IMR-90 (cell line): ENCODE results near the gene RSRC1.

Experiments
- CEBPB ChIP-seq: IDR thresholded peaks from 2 replicates; pipeline ENCODE4 v1.6.1; 2012; ENCODE audit warnings: low read depth, low read length, improper control_type of control experiment
- MXI1 ChIP-seq: IDR thresholded peaks from 2 replicates; pipeline ENCODE4 v1.6.1; 2012; ENCODE audit warnings: low read depth, mild to moderate bottlenecking, low read length, moderate library complexity, borderline replicate concordance
- POLR2A ChIP-seq: IDR thresholded peaks from 2 replicates; pipeline ENCODE4 v1.6.1; 2012; ENCODE audit warnings: mild to moderate bottlenecking, low read depth, low read length
- RCOR1 ChIP-seq: IDR thresholded peaks from 2 replicates; pipeline ENCODE4 v1.6.1; 2012; ENCODE audit warnings: mild to moderate bottlenecking, low read length, improper control_type of control experiment; ENCODE audit not compliant: insufficient replicate concordance
- RFX5 ChIP-seq: IDR thresholded peaks from 2 replicates; pipeline ENCODE4 v1.8.0; 2012; ENCODE audit warnings: low read depth, mild to moderate bottlenecking, low read length, moderate library complexity
- SMC3 ChIP-seq: fragments of 150-350 bp; IDR thresholded peaks from 2 replicates; pipeline ENCODE4 v1.6.1; 2016; ENCODE audit warnings: low read depth, mild to moderate bottlenecking, antibody characterized with exemption, low read length, moderate library complexity
- USF2 ChIP-seq: fragments of 150-350 bp; IDR thresholded peaks from 2 replicates; pipeline ENCODE4 v1.6.1; 2017; ENCODE audit warnings: mild to moderate bottlenecking, antibody characterized with exemption, low read length, low read depth
- TF ChIP-seq, protein P1 (sequence below): conservative IDR thresholded peaks from 2 replicates; pipeline ENCODE4 v1.5.1; 2012; ENCODE audit warnings: mild to moderate bottlenecking, low read depth, low read length, improper control_type of control experiment

DNA sequence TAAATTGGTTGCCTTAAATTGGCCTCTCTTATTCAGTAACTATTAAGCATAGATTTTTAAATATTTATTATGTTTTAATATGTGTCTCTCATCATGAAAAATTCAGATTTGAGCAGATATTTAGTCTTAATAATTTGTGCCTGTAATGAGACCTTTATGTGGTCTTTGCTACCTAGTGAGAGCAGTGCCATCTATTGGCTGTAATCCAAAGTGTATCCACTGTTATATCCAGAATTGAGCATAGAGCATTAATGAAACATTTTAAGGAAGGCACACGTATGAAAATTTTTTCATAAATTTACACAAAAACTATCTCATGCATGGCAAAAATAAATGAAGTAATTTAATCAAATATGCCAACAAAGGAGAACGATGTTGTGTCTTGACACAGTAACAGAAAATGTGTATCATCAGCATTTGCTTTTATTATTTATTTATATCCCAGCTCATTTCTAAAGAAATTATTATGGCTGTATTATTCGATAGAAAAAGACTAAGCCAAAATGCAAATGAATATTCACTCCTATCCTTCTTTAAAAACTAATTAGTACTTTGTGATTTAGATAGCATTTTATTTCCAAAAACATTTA, 203.5 kb downstream of the RSRC1 start:
- TF ChIP-seq, protein P1, sequence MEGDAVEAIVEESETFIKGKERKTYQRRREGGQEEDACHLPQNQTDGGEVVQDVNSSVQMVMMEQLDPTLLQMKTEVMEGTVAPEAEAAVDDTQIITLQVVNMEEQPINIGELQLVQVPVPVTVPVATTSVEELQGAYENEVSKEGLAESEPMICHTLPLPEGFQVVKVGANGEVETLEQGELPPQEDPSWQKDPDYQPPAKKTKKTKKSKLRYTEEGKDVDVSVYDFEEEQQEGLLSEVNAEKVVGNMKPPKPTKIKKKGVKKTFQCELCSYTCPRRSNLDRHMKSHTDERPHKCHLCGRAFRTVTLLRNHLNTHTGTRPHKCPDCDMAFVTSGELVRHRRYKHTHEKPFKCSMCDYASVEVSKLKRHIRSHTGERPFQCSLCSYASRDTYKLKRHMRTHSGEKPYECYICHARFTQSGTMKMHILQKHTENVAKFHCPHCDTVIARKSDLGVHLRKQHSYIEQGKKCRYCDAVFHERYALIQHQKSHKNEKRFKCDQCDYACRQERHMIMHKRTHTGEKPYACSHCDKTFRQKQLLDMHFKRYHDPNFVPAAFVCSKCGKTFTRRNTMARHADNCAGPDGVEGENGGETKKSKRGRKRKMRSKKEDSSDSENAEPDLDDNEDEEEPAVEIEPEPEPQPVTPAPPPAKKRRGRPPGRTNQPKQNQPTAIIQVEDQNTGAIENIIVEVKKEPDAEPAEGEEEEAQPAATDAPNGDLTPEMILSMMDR = peak; percentile 38
- TF ChIP-seq RFX5 (no peak), SMC3 (peak; percentile 24; the same call in 1 of the 2 replicates), POLR2A (no peak), MXI1 (no peak), CEBPB (no peak), USF2 (no peak), RCOR1 (no peak)
